Measurements from ENCODE around the gene NPFFR1.
"Not testable (repeated sequence)": the region's sequence is repeated elsewhere in the genome, so short reads cannot be mapped to it uniquely, and the experiment has no call there.

NPFFR1 gene

GRCh38 chr10:70284542-70285475, 1.0 kb upstream of the NPFFR1 start:
- no peak for DNase-seq

- DNase-seq: no peak
Observed at GRCh38 chr10:70283071-70283444, 746 bp downstream of the NPFFR1 start.

- no peak for DNase-seq
Observed at GRCh38 chr10:70281609-70282008, 2.2 kb downstream of the NPFFR1 start.

- no peak for DNase-seq
Observed at GRCh38 chr10:70280099-70280498, 3.7 kb downstream of the NPFFR1 start.

- DNase-seq: no peak
Observed at GRCh38 chr10:70277396-70278030, 6.3 kb downstream of the NPFFR1 start.

GRCh38 chr10:70274643-70275042, 9.2 kb downstream of the NPFFR1 start:
- no peak for DNase-seq

GRCh38 chr10:70272925-70273316, 10.9 kb downstream of the NPFFR1 start:
- peak; percentile 8 for DNase-seq

- DNase-seq: no peak
Observed at GRCh38 chr10:70271996-70272924, 11.5 kb downstream of the NPFFR1 start.

- no peak for DNase-seq
Observed at GRCh38 chr10:70270952-70271351, 12.9 kb downstream of the NPFFR1 start.

GRCh38 chr10:70269741-70270140, 14.1 kb downstream of the NPFFR1 start:
- no peak for DNase-seq

- no peak for DNase-seq
Observed at GRCh38 chr10:70268376-70268775, 15.4 kb downstream of the NPFFR1 start.

GRCh38 chr10:70267161-70267933, 16.5 kb downstream of the NPFFR1 start:
- DNase-seq: no peak

GRCh38 chr10:70266701-70267100, 17.1 kb downstream of the NPFFR1 start:
- DNase-seq: no peak

- no peak for DNase-seq
Observed at GRCh38 chr10:70266056-70266455, 17.7 kb downstream of the NPFFR1 start.

GRCh38 chr10:70265032-70265689, 18.6 kb downstream of the NPFFR1 start:
- no peak for DNase-seq

- no peak for DNase-seq
Observed at GRCh38 chr10:70260734-70261133, 23.1 kb downstream of the NPFFR1 start.

- DNase-seq: no peak
Observed at GRCh38 chr10:70260259-70260658, 23.5 kb downstream of the NPFFR1 start.

- DNase-seq: no peak
Observed at GRCh38 chr10:70258216-70258615, 25.6 kb downstream of the NPFFR1 start.

GRCh38 chr10:70257816-70258215, 26.0 kb downstream of the NPFFR1 start:
- not testable (repeated sequence) for DNase-seq

- no peak for DNase-seq
Observed at GRCh38 chr10:70256463-70256862, 27.3 kb downstream of the NPFFR1 start.
